Type B pancreatic cell (in vitro differentiated cells): ENCODE measurements around the gene MRPS23. TPM values are rescaled to one million over a fixed set of nuclear protein-coding genes. Genes with fewer than 3 reads are reported as not detected.

Experiments used
- DNase-seq: peaks from one replicate; pipeline ENCODE4 v3.0.0; 2021; ENCODE audit warnings: mixed read lengths; ENCODE audit not compliant: unreplicated experiment; ENCODE audit errors: extremely low spot score
- H3K27ac Mint-ChIP-seq: 2 replicates; pipeline ENCODE4 v1.8.0; 2021; ENCODE audit warnings: mild to moderate bottlenecking, mixed read lengths
- H3K27me3 Mint-ChIP-seq: 2 replicates; pipeline ENCODE4 v1.8.0; 2021; ENCODE audit warnings: mixed read lengths
- H3K36me3 Mint-ChIP-seq: 2 replicates; pipeline ENCODE4 v1.8.0; 2021; ENCODE audit warnings: mixed read lengths
- H3K4me1 Mint-ChIP-seq: one replicate; pipeline ENCODE4 v1.8.0; 2021; ENCODE audit warnings: mixed read lengths; ENCODE audit not compliant: unreplicated experiment
- H3K4me3 Mint-ChIP-seq: 2 replicates; pipeline ENCODE4 v1.8.0; 2021; ENCODE audit warnings: mild to moderate bottlenecking, mixed read lengths
- H3K9me3 Mint-ChIP-seq: 2 replicates; pipeline ENCODE4 v1.8.0; 2021; ENCODE audit warnings: mixed read lengths
- CTCF ChIP-seq: fragments of 200-600 bp; sonication (generic); conservative IDR thresholded peaks from 2 replicates; pipeline ENCODE4 v1.5.0; 2021; ENCODE audit warnings: antibody characterized with exemption, mild to moderate bottlenecking
- total RNA-seq: library from RNA; stranded (reverse); gene quantifications from 2 replicates; pipeline ENCODE4 v1.2.1, GENCODE V29; 2021; ENCODE audit warnings: low replicate concordance

The MRPS23 gene
- total RNA-seq, 1 donor from 2014 or later: 46.9 TPM

- Mint-ChIP-seq H3K27me3 (peaks cover 19% of the 10 kb centered on the region), H3K27ac (peak overlapping the region; percentile 17), H3K9me3 (peaks cover 8% of the 10 kb centered on the region), H3K4me3 (no peak overlapping the region), H3K4me1 (peaks cover 22% of the 10 kb centered on the region), H3K36me3 (peaks cover 5% of the 10 kb centered on the region)
- TF ChIP-seq CTCF: no peak
- DNase-seq: no peak
Observed at GRCh38 chr17:57803021-57803420, 46.8 kb downstream of the MRPS23 start.

GRCh38 chr17:57801044-57801711 is 48.7 kb downstream of the MRPS23 start:
- Mint-ChIP-seq H3K4me3 (no peak overlapping the region), H3K27me3 (peaks cover 14% of the 10 kb centered on the region), H3K36me3 (peaks cover 5% of the 10 kb centered on the region), H3K4me1 (peaks cover 16% of the 10 kb centered on the region), H3K27ac (no peak overlapping the region), H3K9me3 (peaks cover 8% of the 10 kb centered on the region)
- no peak for TF ChIP-seq CTCF
- DNase-seq: no peak

- Mint-ChIP-seq H3K9me3 (no peaks in the 10 kb centered on the region), H3K27me3 (peaks cover 11% of the 10 kb centered on the region), H3K4me1 (no peaks in the 10 kb centered on the region), H3K36me3 (no peaks in the 10 kb centered on the region), H3K27ac (no peak overlapping the region), H3K4me3 (no peak overlapping the region)
- no peak for DNase-seq
- TF ChIP-seq CTCF: no peak
Observed at GRCh38 chr17:57794841-57795240, 55.0 kb downstream of the MRPS23 start.

- no peak for TF ChIP-seq CTCF
- Mint-ChIP-seq H3K4me1 (no peaks in the 10 kb centered on the region), H3K9me3 (no peaks in the 10 kb centered on the region), H3K36me3 (no peaks in the 10 kb centered on the region), H3K27me3 (peaks cover 48% of the 10 kb centered on the region), H3K4me3 (no peak overlapping the region), H3K27ac (no peak overlapping the region)
- no peak for DNase-seq
Observed at GRCh38 chr17:57788725-57789124, 61.1 kb downstream of the MRPS23 start.

GRCh38 chr17:57785022-57785421 is 64.8 kb downstream of the MRPS23 start:
- no peak for TF ChIP-seq CTCF
- Mint-ChIP-seq H3K27ac (no peak overlapping the region), H3K4me3 (no peak overlapping the region), H3K9me3 (no peaks in the 10 kb centered on the region), H3K36me3 (no peaks in the 10 kb centered on the region), H3K4me1 (peaks cover 6% of the 10 kb centered on the region), H3K27me3 (peaks cover 44% of the 10 kb centered on the region)
- DNase-seq: no peak

Other genes with a start within 250 kb of the MRPS23 start
- gene CCDC182, start 104.7 kb downstream of the MRPS23 start, total RNA-seq: not detected in 2 replicates
- 29.8 and 31.3 TPM in 2 replicates for gene CUEDC1, start 105.4 kb upstream of the MRPS23 start, total RNA-seq
- 53.3 and 73.2 TPM in 2 replicates for gene VEZF1, start 138.2 kb upstream of the MRPS23 start, total RNA-seq
- gene SRSF1, start 157.2 kb upstream of the MRPS23 start, total RNA-seq: 200 and 306 TPM in 2 replicates
- gene DYNLL2, start 233.4 kb upstream of the MRPS23 start, total RNA-seq: 41.6 and 42.5 TPM in 2 replicates